ENCODE results near the gene TRMT2A. TPM values are rescaled to one million over a fixed set of nuclear protein-coding genes. Genes with fewer than 3 reads are reported as not detected.

The TRMT2A gene
- 24.3 and 39.7 TPM in 2 replicates for total RNA-seq (ENCODE audit: low replicate concordance)

GRCh38 chr22:20116951-20117632 is at the start of gene TRMT2A:
Gene TRMT2A (minus strand): TSS chr22:20117226. CDS start chr22:20116906, 320 bp downstream.
- Histone ChIP-seq H3K4me2 (peak within 1 kb of the TSS; percentile 99), H3K9ac (peak within 1 kb of the TSS; percentile 99), H3K36me3 (peaks cover 3% of the 10 kb centered on the region), H4K20me1 (ENCODE audit: low read depth) (peaks cover 40% of the 10 kb centered on the region), H2AFZ (replicated peaks) (peak within 1 kb of the TSS; percentile 92), H3K9me3 (ENCODE audit: low read depth) (no peaks in the 10 kb centered on the region), H3K27me3 (no peaks in the 10 kb centered on the region), H3K27ac (peak within 1 kb of the TSS; percentile 84), H3K79me2 (ENCODE audit: low read depth) (peaks cover 67% of the 10 kb centered on the region), H3F3A (ENCODE audit: low read depth) (peaks cover 24% of the 10 kb centered on the region), H3K4me3 (peak within 1 kb of the TSS; percentile 99), H3K4me1 (peaks cover 14% of the 10 kb centered on the region)
- Mint-ChIP-seq H3K4me3 (peak within 1 kb of the TSS; percentile 94), H3K9me3 (peaks cover 2% of the 10 kb centered on the region), H3K27me3 (ENCODE audit: insufficient read depth, low read depth) (peaks cover 4% of the 10 kb centered on the region), H3K36me3 (peaks cover 13% of the 10 kb centered on the region), H3K27ac (peak within 1 kb of the TSS; percentile 69), H3K4me1 (peaks cover 24% of the 10 kb centered on the region)
- peak; percentile 99 for DNase-seq (ENCODE audit: low spot score)
- TF ChIP-seq CTCF (IDR thresholded peaks at IDR 0.05) (peak; percentile 45), EZH2phosphoT487 (IDR thresholded peaks at IDR 0.05) (no peak)

GRCh38 chr22:20166703-20167102 is 49.7 kb upstream of the TRMT2A start:
- H3K4me3 ChIP-seq: no peak overlapping the region
- H3K36me3 Mint-ChIP-seq: no peaks in the 10 kb centered on the region
- peaks cover 2% of the 10 kb centered on the region for H3K4me1 Mint-ChIP-seq
- no peaks in the 10 kb centered on the region for H3K4me1 ChIP-seq
- H3K9ac ChIP-seq: no peak overlapping the region
- H3K36me3 ChIP-seq: no peaks in the 10 kb centered on the region
- H3K27me3 Mint-ChIP-seq (ENCODE audit: insufficient read depth, low read depth): peaks cover 3% of the 10 kb centered on the region
- H4K20me1 ChIP-seq (ENCODE audit: low read depth): no peaks in the 10 kb centered on the region
- H3F3A ChIP-seq (ENCODE audit: low read depth): no peaks in the 10 kb centered on the region
- no peak overlapping the region for H3K4me2 ChIP-seq
- no peak overlapping the region for H3K27ac ChIP-seq
- H3K9me3 Mint-ChIP-seq: peaks cover 3% of the 10 kb centered on the region
- H2AFZ ChIP-seq (replicated peaks): no peak overlapping the region
- H3K27me3 ChIP-seq: no peaks in the 10 kb centered on the region
- no peak for DNase-seq (ENCODE audit: low spot score)
- H3K9me3 ChIP-seq (ENCODE audit: low read depth): no peaks in the 10 kb centered on the region
- TF ChIP-seq CTCF (IDR thresholded peaks at IDR 0.05) (no peak), EZH2phosphoT487 (IDR thresholded peaks at IDR 0.05) (no peak), EZH2 (IDR thresholded peaks at IDR 0.05) (no peak)
- H3K79me2 ChIP-seq (ENCODE audit: low read depth): no peaks in the 10 kb centered on the region
- no peak overlapping the region for H3K4me3 Mint-ChIP-seq
- no peak overlapping the region for H3K27ac Mint-ChIP-seq

- Histone ChIP-seq H2AFZ (replicated peaks) (no peak overlapping the region), H3K27me3 (no peaks in the 10 kb centered on the region), H3K4me1 (no peaks in the 10 kb centered on the region), H3K4me3 (no peak overlapping the region), H3K9me3 (ENCODE audit: low read depth) (no peaks in the 10 kb centered on the region), H3K9ac (no peak overlapping the region), H3K79me2 (ENCODE audit: low read depth) (no peaks in the 10 kb centered on the region), H4K20me1 (ENCODE audit: low read depth) (no peaks in the 10 kb centered on the region), H3K4me2 (no peak overlapping the region), H3K27ac (no peak overlapping the region), H3F3A (ENCODE audit: low read depth) (no peaks in the 10 kb centered on the region), H3K36me3 (no peaks in the 10 kb centered on the region)
- H3K4me3 Mint-ChIP-seq: no peak overlapping the region
- peaks cover 2% of the 10 kb centered on the region for H3K4me1 Mint-ChIP-seq
- no peak for DNase-seq (ENCODE audit: low spot score)
- no peak overlapping the region for H3K27ac Mint-ChIP-seq
- peaks cover 3% of the 10 kb centered on the region for H3K9me3 Mint-ChIP-seq
- TF ChIP-seq EZH2 (IDR thresholded peaks at IDR 0.05) (no peak), CTCF (IDR thresholded peaks at IDR 0.05) (no peak), EZH2phosphoT487 (IDR thresholded peaks at IDR 0.05) (no peak)
- H3K36me3 Mint-ChIP-seq: no peaks in the 10 kb centered on the region
- H3K27me3 Mint-ChIP-seq (ENCODE audit: insufficient read depth, low read depth): peaks cover 4% of the 10 kb centered on the region
Measured at GRCh38 chr22:20165913-20166312, 48.9 kb upstream of the TRMT2A start.
